HepG2 (cell line): ENCODE results near the gene SREBF1. TPM values are rescaled to one million over a fixed set of nuclear protein-coding genes. Genes with fewer than 3 reads are reported as not detected.

Experiments
- ATAC-seq: fragments of 200-7000 bp; cut with Tn5 transposase; 3 replicates; pipeline ENCODE4 v1.9.1; 2020; ENCODE audit warnings: mild to moderate bottlenecking, moderate library complexity
- BruUV-seq: library from RNA; stranded (reverse); fragments of 400-500 nt; replicated peaks from 2 replicates; lab custom pipeline; 2021; lab: Mats Ljungman, UMichigan
- CTCF ChIA-PET: fragments of 300-600 bp; formaldehyde crosslinking; extraction: SDS; loops from one replicate; lab custom pipeline; 2021; ENCODE audit warnings: low total read pairs, inconsistent platforms, low intra/inter-chr PET ratio; lab: Yijun Ruan, JAX
- POLR2A ChIA-PET: fragments of 350-600 bp; sonication (Branson Sonifier 250); formaldehyde crosslinking; loops from one replicate; lab custom pipeline; 2020; ENCODE audit warnings: antibody characterized with exemption, inconsistent platforms; lab: Yijun Ruan, JAX
- DNase-seq: peaks from one replicate; pipeline ENCODE4 v3.0.0-alpha.2; 2015; ENCODE audit warnings: low spot score
- FAIRE-seq: peaks from 3 replicates; lab custom pipeline; 2011; peaks lifted over from hg19 to GRCh38; lab: Jason Lieb, UNC
- H2AFZ ChIP-seq: one replicate; pipeline ENCODE4 v1.6.1; 2011; ENCODE audit warnings: low read length, inconsistent platforms
- H3K27ac ChIP-seq: fragments of 300-600 bp; 3 replicates; pipeline ENCODE4 v1.8.0; 2011; ENCODE audit warnings: mixed run types, mild to moderate bottlenecking, mixed read lengths, low read length, inconsistent platforms; ENCODE audit not compliant: insufficient read depth; ENCODE audit errors: extremely low read length
- H3K27me3 ChIP-seq, 2 experiments: fragments of 200-600 bp in 1 of 2; 2 replicates in 1 of 2; 3 replicates in 1 of 2; pipeline versions ENCODE4 v1.6.0 to v1.8.0; 2011; ENCODE audit warnings: low read length in 2 of 2, mild to moderate bottlenecking in 2 of 2, moderate library complexity in 2 of 2, inconsistent platforms in 1 of 2; ENCODE audit not compliant: insufficient read depth in 2 of 2, control insufficient read depth in 1 of 2
- H3K36me3 ChIP-seq, 2 experiments: fragments of 200-600 bp in 1 of 2; replicated peaks in 1 of 2; 2 replicates in 1 of 2; 3 replicates in 1 of 2; pipeline versions ENCODE4 v1.5.1 to v1.8.0; 2011; ENCODE audit warnings: low read length in 2 of 2, inconsistent platforms in 1 of 2; ENCODE audit not compliant: insufficient read depth in 2 of 2, control insufficient read depth in 1 of 2
- H3K4me1 ChIP-seq: 2 replicates; pipeline ENCODE4 v1.5.1; 2012; ENCODE audit warnings: low read length, inconsistent platforms; ENCODE audit not compliant: insufficient read depth
- H3K4me2 ChIP-seq: 2 replicates; pipeline ENCODE4 v1.6.0; 2011; ENCODE audit warnings: low read depth, low read length, inconsistent platforms
- H3K4me3 ChIP-seq, 3 experiments: fragments of 200-600 bp in 1 of 3; sonication (generic), shearing (Covaris generic) in 1 of 3; replicated peaks in 1 of 3; 2 replicates each; pipeline ENCODE4 v1.5.1; 2011 to 2016; ENCODE audit warnings: low read length in 3 of 3, inconsistent platforms in 2 of 3, low read depth in 2 of 3, mild to moderate bottlenecking in 2 of 3, control low read depth in 1 of 3, mixed read lengths in 1 of 3; ENCODE audit not compliant: insufficient read depth in 1 of 3
- H3K79me2 ChIP-seq: one replicate; pipeline ENCODE4 v1.6.1; 2011; ENCODE audit warnings: low read length, inconsistent platforms; ENCODE audit not compliant: insufficient read depth
- H3K9ac ChIP-seq: 2 replicates; pipeline ENCODE4 v1.6.0; 2011; ENCODE audit warnings: mild to moderate bottlenecking, low read depth, low read length, inconsistent platforms; ENCODE audit not compliant: insufficient read depth
- H3K9me3 ChIP-seq: 2 replicates; pipeline ENCODE4 v1.5.1; 2012; ENCODE audit warnings: mild to moderate bottlenecking, low read length
- H4K20me1 ChIP-seq: 2 replicates; pipeline ENCODE4 v1.6.0; 2011; ENCODE audit warnings: inconsistent platforms, mild to moderate bottlenecking, low read length, moderate library complexity; ENCODE audit not compliant: insufficient read depth
- HMGA1 ChIP-seq: sonication (generic); formaldehyde crosslinking; conservative IDR thresholded peaks from 2 replicates; pipeline ENCODE4 v1.4.0; 2020; ENCODE audit warnings: missing genetic modification reagents
- PRPF4 ChIP-seq: fragments of 200-400 bp; formaldehyde crosslinking; IDR thresholded peaks from 2 replicates; pipeline ENCODE4 v1.6.1; 2016; ENCODE audit warnings: low read length, low read depth; ENCODE audit not compliant: poor library complexity, severe bottlenecking
- THYN1 ChIP-seq: sonication (generic); formaldehyde crosslinking; IDR thresholded peaks from 2 replicates; pipeline ENCODE4 v1.8.1; 2023; ENCODE audit warnings: low read depth, mild to moderate bottlenecking, moderate library complexity, missing genetic modification reagents, borderline replicate concordance
- ZNF776 ChIP-seq: sonication (generic); formaldehyde crosslinking; IDR thresholded peaks from 2 replicates; pipeline ENCODE4 v1.4.0; 2020; ENCODE audit warnings: mild to moderate bottlenecking, missing genetic modification reagents
- ZNF777 ChIP-seq: sonication (generic); formaldehyde crosslinking; IDR thresholded peaks from 2 replicates; pipeline ENCODE4 v1.4.0; 2020; ENCODE audit warnings: missing genetic modification reagents
- WGBS: methylation state at CpG from one replicate; pipeline ENCODE4 v1.1.6; 2017; ENCODE audit warnings: low lambda C conversion rate; 5-methylcytosine and 5-hydroxymethylcytosine counted together
- in situ Hi-C: cut with HindIII; loops from 2 replicates; pipeline ENCODE4 v1.10.0; 2017; ENCODE audit warnings: low pct_unique_long_range_greater_than_20kb; ENCODE audit not compliant: extremely low pct_ligation_motif_present
- intact Hi-C: fragments of 100-400 bp; cut with micrococcal nuclease; formaldehyde crosslinking; loops from one replicate; pipeline ENCODE4 v1.10.0; 2022; ENCODE audit not compliant: unreplicated experiment
- polyA plus RNA-seq, 8 experiments: library from polyadenylated mRNA; depleted of rRNA in 3 of 8; stranded (reverse) in 7 of 8; unstranded in 1 of 8; fragments of >200 nt; fragmentation: Illumina TruSeq in 4 of 8; extraction: Trizol in 4 of 8; gene quantifications; 2 replicates each; pipeline versions ENCODE4 v1.2.1 to v1.2.3, GENCODE V29; 2011 to 2016; ENCODE audit warnings: low read depth in 4 of 8, missing spikeins in 1 of 8, mixed read lengths in 1 of 8; ENCODE audit not compliant: insufficient read depth in 1 of 8
- total RNA-seq, 5 experiments: library from RNA; depleted of rRNA; stranded (reverse); fragments of >200 nt; fragmentation: Illumina TruSeq; extraction: Trizol; gene quantifications; 2 replicates each; pipeline ENCODE4 v1.2.3, GENCODE V29; 2016; ENCODE audit warnings: low read depth in 1 of 5
- TF ChIP-seq, protein P1 (sequence below): sonication (generic); formaldehyde crosslinking; IDR thresholded peaks from 2 replicates; pipeline ENCODE4 v1.5.0; 2020; ENCODE audit warnings: mild to moderate bottlenecking, missing genetic modification reagents, moderate library complexity
- TF ChIP-seq, protein P2 (sequence below): sonication (generic); formaldehyde crosslinking; IDR thresholded peaks from 2 replicates; pipeline ENCODE4 v1.5.1; 2020; ENCODE audit warnings: mild to moderate bottlenecking, missing genetic modification reagents, borderline replicate concordance
- TF ChIP-seq, protein P3 (sequence below): sonication (generic); formaldehyde crosslinking; IDR thresholded peaks from 2 replicates; pipeline ENCODE4 v1.5.1; 2020; ENCODE audit warnings: mild to moderate bottlenecking, missing genetic modification reagents, borderline replicate concordance
- TF ChIP-seq, protein P4 (sequence below): sonication (generic); formaldehyde crosslinking; IDR thresholded peaks from 2 replicates; pipeline ENCODE4 v1.4.0; 2020; ENCODE audit warnings: missing genetic modification reagents, borderline replicate concordance

The SREBF1 gene
- total and polyA plus RNA-seq, 2 of the 13 experiments (the other 11 are each of a cell fraction or from before 2014, with no cell fraction given): 34.3 to 38.0 TPM

DNA sequence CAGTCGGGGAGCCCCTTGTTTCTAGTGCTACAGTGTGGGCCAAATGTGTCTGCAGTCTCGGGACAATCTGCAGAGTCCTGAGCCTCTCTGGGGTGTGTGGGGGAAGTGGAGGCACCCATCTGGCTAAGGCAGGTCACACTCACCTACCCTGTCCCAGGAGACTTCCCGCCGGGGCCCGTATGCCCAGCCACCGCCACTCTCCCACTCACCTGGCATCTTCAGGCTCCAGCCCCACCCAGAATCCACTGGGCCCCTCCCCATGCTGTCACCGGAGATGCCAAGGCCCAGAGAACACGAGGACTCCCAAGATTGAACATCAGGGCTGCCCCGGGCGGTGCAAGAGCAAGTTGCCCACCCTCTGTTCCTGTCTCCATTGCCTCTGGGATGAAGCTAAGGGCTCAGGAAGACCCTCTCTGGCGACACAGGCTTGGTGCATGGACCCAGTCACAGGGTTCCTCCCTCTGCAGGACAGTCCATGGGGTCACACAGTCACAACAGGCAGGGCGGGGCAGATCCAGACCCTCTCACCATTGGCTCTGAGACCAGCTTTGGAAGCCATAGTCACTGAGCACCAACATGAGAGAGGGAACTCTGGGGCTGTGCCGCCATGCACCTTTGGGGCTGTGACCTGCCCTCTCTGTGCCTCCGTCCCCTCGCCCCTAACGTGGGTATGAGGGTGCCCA, 38.1 kb downstream of the SREBF1 start:
- DNase-seq: no peak
- Histone ChIP-seq H3K4me2 (no peak overlapping the region), H2AFZ (no peak overlapping the region), H3K4me3 (no peak overlapping the region), H4K20me1 (no peaks in the 10 kb centered on the region), H3K79me2 (no peaks in the 10 kb centered on the region), H3K36me3 (peaks cover 24 to 46% of the 10 kb centered on the region in 2 experiments; a peak in 4 of 5 replicates), H3K4me1 (no peaks in the 10 kb centered on the region), H3K9me3 (no peaks in the 10 kb centered on the region), H3K27me3 (no peaks in the 10 kb centered on the region), H3K27ac (no peak overlapping the region), H3K9ac (no peak overlapping the region)
- POLR2A ChIA-PET: no interaction called here
- FAIRE-seq: no peak
- CTCF ChIA-PET: no interaction called here
- WGBS: 97% methylated on average over 12 of the region's 16 CpGs
- in situ Hi-C loops: no loop called here
- no TSS peak for BruUV-seq
- no peak for ATAC-seq
- intact Hi-C loops: no loop called here
- TF ChIP-seq, protein P1, sequence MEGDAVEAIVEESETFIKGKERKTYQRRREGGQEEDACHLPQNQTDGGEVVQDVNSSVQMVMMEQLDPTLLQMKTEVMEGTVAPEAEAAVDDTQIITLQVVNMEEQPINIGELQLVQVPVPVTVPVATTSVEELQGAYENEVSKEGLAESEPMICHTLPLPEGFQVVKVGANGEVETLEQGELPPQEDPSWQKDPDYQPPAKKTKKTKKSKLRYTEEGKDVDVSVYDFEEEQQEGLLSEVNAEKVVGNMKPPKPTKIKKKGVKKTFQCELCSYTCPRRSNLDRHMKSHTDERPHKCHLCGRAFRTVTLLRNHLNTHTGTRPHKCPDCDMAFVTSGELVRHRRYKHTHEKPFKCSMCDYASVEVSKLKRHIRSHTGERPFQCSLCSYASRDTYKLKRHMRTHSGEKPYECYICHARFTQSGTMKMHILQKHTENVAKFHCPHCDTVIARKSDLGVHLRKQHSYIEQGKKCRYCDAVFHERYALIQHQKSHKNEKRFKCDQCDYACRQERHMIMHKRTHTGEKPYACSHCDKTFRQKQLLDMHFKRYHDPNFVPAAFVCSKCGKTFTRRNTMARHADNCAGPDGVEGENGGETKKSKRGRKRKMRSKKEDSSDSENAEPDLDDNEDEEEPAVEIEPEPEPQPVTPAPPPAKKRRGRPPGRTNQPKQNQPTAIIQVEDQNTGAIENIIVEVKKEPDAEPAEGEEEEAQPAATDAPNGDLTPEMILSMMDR (CRISPR knock-in tag): no peak
- no peak for TF ChIP-seq THYN1 (CRISPR knock-in tag)
- no peak for TF ChIP-seq PRPF4
- no peak for TF ChIP-seq HMGA1 (CRISPR knock-in tag)
- TF ChIP-seq, protein P2, sequence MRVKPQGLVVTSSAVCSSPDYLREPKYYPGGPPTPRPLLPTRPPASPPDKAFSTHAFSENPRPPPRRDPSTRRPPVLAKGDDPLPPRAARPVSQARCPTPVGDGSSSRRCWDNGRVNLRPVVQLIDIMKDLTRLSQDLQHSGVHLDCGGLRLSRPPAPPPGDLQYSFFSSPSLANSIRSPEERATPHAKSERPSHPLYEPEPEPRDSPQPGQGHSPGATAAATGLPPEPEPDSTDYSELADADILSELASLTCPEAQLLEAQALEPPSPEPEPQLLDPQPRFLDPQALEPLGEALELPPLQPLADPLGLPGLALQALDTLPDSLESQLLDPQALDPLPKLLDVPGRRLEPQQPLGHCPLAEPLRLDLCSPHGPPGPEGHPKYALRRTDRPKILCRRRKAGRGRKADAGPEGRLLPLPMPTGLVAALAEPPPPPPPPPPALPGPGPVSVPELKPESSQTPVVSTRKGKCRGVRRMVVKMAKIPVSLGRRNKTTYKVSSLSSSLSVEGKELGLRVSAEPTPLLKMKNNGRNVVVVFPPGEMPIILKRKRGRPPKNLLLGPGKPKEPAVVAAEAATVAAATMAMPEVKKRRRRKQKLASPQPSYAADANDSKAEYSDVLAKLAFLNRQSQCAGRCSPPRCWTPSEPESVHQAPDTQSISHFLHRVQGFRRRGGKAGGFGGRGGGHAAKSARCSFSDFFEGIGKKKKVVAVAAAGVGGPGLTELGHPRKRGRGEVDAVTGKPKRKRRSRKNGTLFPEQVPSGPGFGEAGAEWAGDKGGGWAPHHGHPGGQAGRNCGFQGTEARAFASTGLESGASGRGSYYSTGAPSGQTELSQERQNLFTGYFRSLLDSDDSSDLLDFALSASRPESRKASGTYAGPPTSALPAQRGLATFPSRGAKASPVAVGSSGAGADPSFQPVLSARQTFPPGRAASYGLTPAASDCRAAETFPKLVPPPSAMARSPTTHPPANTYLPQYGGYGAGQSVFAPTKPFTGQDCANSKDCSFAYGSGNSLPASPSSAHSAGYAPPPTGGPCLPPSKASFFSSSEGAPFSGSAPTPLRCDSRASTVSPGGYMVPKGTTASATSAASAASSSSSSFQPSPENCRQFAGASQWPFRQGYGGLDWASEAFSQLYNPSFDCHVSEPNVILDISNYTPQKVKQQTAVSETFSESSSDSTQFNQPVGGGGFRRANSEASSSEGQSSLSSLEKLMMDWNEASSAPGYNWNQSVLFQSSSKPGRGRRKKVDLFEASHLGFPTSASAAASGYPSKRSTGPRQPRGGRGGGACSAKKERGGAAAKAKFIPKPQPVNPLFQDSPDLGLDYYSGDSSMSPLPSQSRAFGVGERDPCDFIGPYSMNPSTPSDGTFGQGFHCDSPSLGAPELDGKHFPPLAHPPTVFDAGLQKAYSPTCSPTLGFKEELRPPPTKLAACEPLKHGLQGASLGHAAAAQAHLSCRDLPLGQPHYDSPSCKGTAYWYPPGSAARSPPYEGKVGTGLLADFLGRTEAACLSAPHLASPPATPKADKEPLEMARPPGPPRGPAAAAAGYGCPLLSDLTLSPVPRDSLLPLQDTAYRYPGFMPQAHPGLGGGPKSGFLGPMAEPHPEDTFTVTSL (CRISPR knock-in tag): no peak
- TF ChIP-seq, protein P3, sequence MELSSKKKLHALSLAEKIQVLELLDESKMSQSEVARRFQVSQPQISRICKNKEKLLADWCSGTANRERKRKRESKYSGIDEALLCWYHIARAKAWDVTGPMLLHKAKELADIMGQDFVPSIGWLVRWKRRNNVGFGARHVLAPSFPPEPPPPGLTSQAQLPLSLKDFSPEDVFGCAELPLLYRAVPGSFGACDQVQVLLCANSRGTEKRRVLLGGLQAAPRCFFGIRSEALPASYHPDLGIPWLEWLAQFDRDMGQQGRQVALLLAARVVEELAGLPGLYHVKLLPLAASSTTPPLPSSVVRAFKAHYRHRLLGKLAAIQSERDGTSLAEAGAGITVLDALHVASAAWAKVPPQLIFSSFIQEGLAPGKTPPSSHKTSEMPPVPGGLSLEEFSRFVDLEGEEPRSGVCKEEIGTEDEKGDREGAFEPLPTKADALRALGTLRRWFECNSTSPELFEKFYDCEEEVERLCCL (CRISPR knock-in tag): no peak
- TF ChIP-seq ZNF777 (CRISPR knock-in tag): no peak
- TF ChIP-seq ZNF776 (CRISPR knock-in tag): no peak
- TF ChIP-seq, protein P4, sequence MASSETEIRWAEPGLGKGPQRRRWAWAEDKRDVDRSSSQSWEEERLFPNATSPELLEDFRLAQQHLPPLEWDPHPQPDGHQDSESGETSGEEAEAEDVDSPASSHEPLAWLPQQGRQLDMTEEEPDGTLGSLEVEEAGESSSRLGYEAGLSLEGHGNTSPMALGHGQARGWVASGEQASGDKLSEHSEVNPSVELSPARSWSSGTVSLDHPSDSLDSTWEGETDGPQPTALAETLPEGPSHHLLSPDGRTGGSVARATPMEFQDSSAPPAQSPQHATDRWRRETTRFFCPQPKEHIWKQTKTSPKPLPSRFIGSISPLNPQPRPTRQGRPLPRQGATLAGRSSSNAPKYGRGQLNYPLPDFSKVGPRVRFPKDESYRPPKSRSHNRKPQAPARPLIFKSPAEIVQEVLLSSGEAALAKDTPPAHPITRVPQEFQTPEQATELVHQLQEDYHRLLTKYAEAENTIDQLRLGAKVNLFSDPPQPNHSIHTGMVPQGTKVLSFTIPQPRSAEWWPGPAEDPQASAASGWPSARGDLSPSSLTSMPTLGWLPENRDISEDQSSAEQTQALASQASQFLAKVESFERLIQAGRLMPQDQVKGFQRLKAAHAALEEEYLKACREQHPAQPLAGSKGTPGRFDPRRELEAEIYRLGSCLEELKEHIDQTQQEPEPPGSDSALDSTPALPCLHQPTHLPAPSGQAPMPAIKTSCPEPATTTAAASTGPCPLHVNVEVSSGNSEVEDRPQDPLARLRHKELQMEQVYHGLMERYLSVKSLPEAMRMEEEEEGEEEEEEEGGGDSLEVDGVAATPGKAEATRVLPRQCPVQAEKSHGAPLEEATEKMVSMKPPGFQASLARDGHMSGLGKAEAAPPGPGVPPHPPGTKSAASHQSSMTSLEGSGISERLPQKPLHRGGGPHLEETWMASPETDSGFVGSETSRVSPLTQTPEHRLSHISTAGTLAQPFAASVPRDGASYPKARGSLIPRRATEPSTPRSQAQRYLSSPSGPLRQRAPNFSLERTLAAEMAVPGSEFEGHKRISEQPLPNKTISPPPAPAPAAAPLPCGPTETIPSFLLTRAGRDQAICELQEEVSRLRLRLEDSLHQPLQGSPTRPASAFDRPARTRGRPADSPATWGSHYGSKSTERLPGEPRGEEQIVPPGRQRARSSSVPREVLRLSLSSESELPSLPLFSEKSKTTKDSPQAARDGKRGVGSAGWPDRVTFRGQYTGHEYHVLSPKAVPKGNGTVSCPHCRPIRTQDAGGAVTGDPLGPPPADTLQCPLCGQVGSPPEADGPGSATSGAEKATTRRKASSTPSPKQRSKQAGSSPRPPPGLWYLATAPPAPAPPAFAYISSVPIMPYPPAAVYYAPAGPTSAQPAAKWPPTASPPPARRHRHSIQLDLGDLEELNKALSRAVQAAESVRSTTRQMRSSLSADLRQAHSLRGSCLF (CRISPR knock-in tag): no peak
